H9 (cell line): ENCODE measurements around the gene KRTAP2-2. TPM values are rescaled to one million over a fixed set of nuclear protein-coding genes. Genes with fewer than 3 reads are reported as not detected.

Source experiments
- DNase-seq: peaks from one replicate; pipeline ENCODE4 v3.0.0-alpha.2; 2017
- H2AFZ ChIP-seq: one replicate; pipeline ENCODE4 v1.6.1; 2013; ENCODE audit warnings: mild to moderate bottlenecking, low read length, control low read depth, moderate library complexity
- H2AK5ac ChIP-seq: 2 replicates; pipeline ENCODE4 v1.6.1; 2013; ENCODE audit warnings: low read length, control low read depth, mixed read lengths; ENCODE audit not compliant: insufficient read length
- H2BK120ac ChIP-seq: one replicate; pipeline ENCODE4 v1.6.1; 2013; ENCODE audit warnings: low read depth, mild to moderate bottlenecking, low read length, control low read depth, inconsistent platforms; ENCODE audit not compliant: poor library complexity, severe bottlenecking
- H2BK12ac ChIP-seq: 2 replicates; pipeline ENCODE4 v1.6.1; 2013; ENCODE audit warnings: low read length, control low read depth, mixed read lengths, low read depth; ENCODE audit not compliant: insufficient read length
- H2BK15ac ChIP-seq: 2 replicates; pipeline ENCODE4 v1.6.1; 2013; ENCODE audit warnings: low read depth, low read length, control low read depth
- H2BK20ac ChIP-seq: one replicate; pipeline ENCODE4 v1.6.1; 2013; ENCODE audit warnings: low read depth, mild to moderate bottlenecking, low read length, control low read depth, inconsistent platforms; ENCODE audit not compliant: poor library complexity, severe bottlenecking
- H2BK5ac ChIP-seq: 2 replicates; pipeline ENCODE4 v1.6.1; 2013; ENCODE audit warnings: low read length, control low read depth, mixed read lengths; ENCODE audit not compliant: insufficient read length
- H3K14ac ChIP-seq: 2 replicates; pipeline ENCODE4 v1.6.1; 2013; ENCODE audit warnings: low read length, control low read depth; ENCODE audit not compliant: insufficient read depth
- H3K18ac ChIP-seq: 2 replicates; pipeline ENCODE4 v1.6.1; 2013; ENCODE audit warnings: low read depth, mild to moderate bottlenecking, mixed read lengths, low read length, control low read depth; ENCODE audit not compliant: insufficient read length
- H3K23ac ChIP-seq: 2 replicates; pipeline ENCODE4 v1.6.1; 2013; ENCODE audit warnings: low read length, control low read depth, mixed read lengths, low read depth; ENCODE audit not compliant: insufficient read length
- H3K23me2 ChIP-seq: 2 replicates; pipeline ENCODE4 v1.6.1; 2013; ENCODE audit warnings: low read depth, mild to moderate bottlenecking, mixed read lengths, low read length, control low read depth; ENCODE audit not compliant: insufficient read length, poor library complexity, severe bottlenecking
- H3K27ac ChIP-seq: 2 replicates; pipeline ENCODE4 v1.5.1; 2013; ENCODE audit warnings: low read length, control low read depth, mixed read lengths, low read depth; ENCODE audit not compliant: insufficient read length
- H3K27me3 ChIP-seq: 2 replicates; pipeline ENCODE4 v1.6.1; 2013; ENCODE audit warnings: low read length, control low read depth, inconsistent platforms; ENCODE audit not compliant: insufficient read depth
- H3K4ac ChIP-seq: 2 replicates; pipeline ENCODE4 v1.6.1; 2013; ENCODE audit warnings: low read depth, mild to moderate bottlenecking, control low read depth, inconsistent platforms, low read length, moderate library complexity
- H3K4me1 ChIP-seq: 2 replicates; pipeline ENCODE4 v1.6.1; 2013; ENCODE audit warnings: low read length, control low read depth, inconsistent platforms; ENCODE audit not compliant: insufficient read depth
- H3K4me2 ChIP-seq: 2 replicates; pipeline ENCODE4 v1.6.1; 2013; ENCODE audit warnings: low read length, control low read depth, mixed read lengths; ENCODE audit not compliant: insufficient read length, insufficient read depth
- H3K56ac ChIP-seq: 2 replicates; pipeline ENCODE4 v1.6.1; 2013; ENCODE audit warnings: low read depth, mild to moderate bottlenecking, mixed read lengths, low read length, control low read depth; ENCODE audit not compliant: insufficient read length
- H3K79me1 ChIP-seq: 2 replicates; pipeline ENCODE4 v1.6.1; 2013; ENCODE audit warnings: low read depth, mild to moderate bottlenecking, moderate library complexity, low read length, control low read depth, inconsistent platforms; ENCODE audit not compliant: insufficient read depth, poor library complexity, severe bottlenecking
- H3K79me2 ChIP-seq: 2 replicates; pipeline ENCODE4 v1.6.1; 2013; ENCODE audit warnings: low read length, control low read depth, inconsistent platforms; ENCODE audit not compliant: insufficient read depth
- H3K9ac ChIP-seq: 2 replicates; pipeline ENCODE4 v1.6.1; 2013; ENCODE audit warnings: low read length, control low read depth, mixed read lengths; ENCODE audit not compliant: insufficient read length; ENCODE audit errors: extremely low read depth
- H3K9me3 ChIP-seq: one replicate; pipeline ENCODE4 v1.6.1; 2013; ENCODE audit warnings: low read depth, low read length, inconsistent platforms; ENCODE audit not compliant: control insufficient read depth
- H3T11ph ChIP-seq: one replicate; pipeline ENCODE4 v1.6.1; 2013; ENCODE audit warnings: mild to moderate bottlenecking, low read length, control low read depth, inconsistent platforms
- H4K20me1 ChIP-seq: one replicate; pipeline ENCODE4 v1.6.1; 2013; ENCODE audit not compliant: control insufficient read depth, insufficient read length, insufficient read depth
- H4K5ac ChIP-seq: 2 replicates; pipeline ENCODE4 v1.6.1; 2013; ENCODE audit warnings: low read depth, mild to moderate bottlenecking, mixed read lengths, low read length, control low read depth; ENCODE audit not compliant: insufficient read length
- H4K8ac ChIP-seq: replicated peaks from 2 replicates; pipeline ENCODE4 v1.6.1; 2013; ENCODE audit warnings: low read length, control low read depth, mixed read lengths, low read depth; ENCODE audit not compliant: insufficient read length
- H4K91ac ChIP-seq: 2 replicates; pipeline ENCODE4 v1.6.1; 2013; ENCODE audit warnings: low read depth, mild to moderate bottlenecking, moderate library complexity, mixed read lengths, low read length, control low read depth; ENCODE audit not compliant: insufficient read length
- H3K27ac Mint-ChIP-seq, 3 experiments: 2 replicates in 2 of 3; 3 replicates in 1 of 3; pipeline ENCODE4 v1.8.0; 2020 to 2021; ENCODE audit warnings: mixed read lengths in 3 of 3, mild to moderate bottlenecking in 1 of 3, moderate library complexity in 1 of 3
- H3K27me3 Mint-ChIP-seq: 2 replicates; pipeline ENCODE4 v1.8.0; 2021; ENCODE audit warnings: low read depth, mild to moderate bottlenecking, moderate library complexity, mixed read lengths
- H3K36me3 Mint-ChIP-seq, 3 experiments: 2 replicates in 2 of 3; 3 replicates in 1 of 3; pipeline ENCODE4 v1.8.0; 2020 to 2021; ENCODE audit warnings: low read depth in 3 of 3, mixed read lengths in 3 of 3; ENCODE audit not compliant: insufficient read depth in 1 of 3
- H3K4me1 Mint-ChIP-seq, 2 experiments: 2 replicates each; pipeline ENCODE4 v1.8.0; 2020; ENCODE audit warnings: mixed read lengths in 2 of 2
- H3K4me3 Mint-ChIP-seq, 2 experiments: 2 replicates in 1 of 2; 3 replicates in 1 of 2; pipeline ENCODE4 v1.8.0; 2020 to 2021; ENCODE audit warnings: mild to moderate bottlenecking in 2 of 2, mixed read lengths in 2 of 2, moderate library complexity in 1 of 2
- H3K9me3 Mint-ChIP-seq, 2 experiments: 2 replicates in 1 of 2; 3 replicates in 1 of 2; pipeline ENCODE4 v1.8.0; 2020; ENCODE audit warnings: mild to moderate bottlenecking in 2 of 2, mixed read lengths in 2 of 2, moderate library complexity in 1 of 2
- WGBS: extraction: QIAGEN DNeasy Blood & Tissue Kit; methylation state at CpG from one replicate; pipeline ENCODE4 v1.1.7; 2013; ENCODE audit warnings: missing lambda C conversion rate, low lambda C conversion rate, mixed read lengths; ENCODE audit not compliant: insufficient read length; ENCODE audit errors: extremely low coverage; 5-methylcytosine and 5-hydroxymethylcytosine counted together
- total RNA-seq: library from RNA; stranded (reverse); gene quantifications from 2 replicates; pipeline ENCODE4 v1.2.1, GENCODE V29; 2021
- TF ChIP-seq, protein P1 (sequence below): fragments of 200-600 bp; sonication (generic); conservative IDR thresholded peaks from 3 replicates; pipeline ENCODE4 v1.8.0; 2021; ENCODE audit warnings: antibody characterized with exemption, mild to moderate bottlenecking

KRTAP2-2 gene
- total RNA-seq, 1 experiment from 2014 or later: not detected

- H2BK20ac ChIP-seq: no peak overlapping the region
- no peak overlapping the region for H3K27ac Mint-ChIP-seq
- H3K27ac ChIP-seq: no peak overlapping the region
- H3K36me3 Mint-ChIP-seq: peaks cover 4% of the 10 kb centered on the region in 3 experiments; a peak in 5 of 7 replicates
- no peak overlapping the region for H3T11ph ChIP-seq
- H2BK120ac ChIP-seq: no peak overlapping the region
- H3K4me3 Mint-ChIP-seq: no peak overlapping the region
- TF ChIP-seq, protein P1, sequence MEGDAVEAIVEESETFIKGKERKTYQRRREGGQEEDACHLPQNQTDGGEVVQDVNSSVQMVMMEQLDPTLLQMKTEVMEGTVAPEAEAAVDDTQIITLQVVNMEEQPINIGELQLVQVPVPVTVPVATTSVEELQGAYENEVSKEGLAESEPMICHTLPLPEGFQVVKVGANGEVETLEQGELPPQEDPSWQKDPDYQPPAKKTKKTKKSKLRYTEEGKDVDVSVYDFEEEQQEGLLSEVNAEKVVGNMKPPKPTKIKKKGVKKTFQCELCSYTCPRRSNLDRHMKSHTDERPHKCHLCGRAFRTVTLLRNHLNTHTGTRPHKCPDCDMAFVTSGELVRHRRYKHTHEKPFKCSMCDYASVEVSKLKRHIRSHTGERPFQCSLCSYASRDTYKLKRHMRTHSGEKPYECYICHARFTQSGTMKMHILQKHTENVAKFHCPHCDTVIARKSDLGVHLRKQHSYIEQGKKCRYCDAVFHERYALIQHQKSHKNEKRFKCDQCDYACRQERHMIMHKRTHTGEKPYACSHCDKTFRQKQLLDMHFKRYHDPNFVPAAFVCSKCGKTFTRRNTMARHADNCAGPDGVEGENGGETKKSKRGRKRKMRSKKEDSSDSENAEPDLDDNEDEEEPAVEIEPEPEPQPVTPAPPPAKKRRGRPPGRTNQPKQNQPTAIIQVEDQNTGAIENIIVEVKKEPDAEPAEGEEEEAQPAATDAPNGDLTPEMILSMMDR: no peak
- H3K9ac ChIP-seq: no peak overlapping the region
- no peaks in the 10 kb centered on the region for H3K79me1 ChIP-seq
- H4K20me1 ChIP-seq: no peaks in the 10 kb centered on the region
- H3K27me3 Mint-ChIP-seq: peaks cover 1% of the 10 kb centered on the region; the same call in 1 of the 2 replicates
- H3K4ac ChIP-seq: no peak overlapping the region
- peaks cover 6% of the 10 kb centered on the region; the same call in 1 of the 2 replicates for H3K4me1 ChIP-seq
- no peak overlapping the region for H2BK15ac ChIP-seq
- no peak overlapping the region for H3K23ac ChIP-seq
- no peaks in the 10 kb centered on the region for H3K79me2 ChIP-seq
- peaks cover 52% of the 10 kb centered on the region in 2 experiments for H3K4me1 Mint-ChIP-seq
- H3K4me2 ChIP-seq: no peak overlapping the region
- WGBS: no CpG with 5 or more reads among the region's 1 CpG
- H2BK12ac ChIP-seq: no peak overlapping the region
- H4K5ac ChIP-seq: no peak overlapping the region
- no peak overlapping the region for H4K8ac ChIP-seq
- no peak for DNase-seq
- H2AFZ ChIP-seq: no peak overlapping the region
- H3K9me3 Mint-ChIP-seq: peaks cover 3 to 5% of the 10 kb centered on the region in 2 experiments; a peak in 4 of 5 replicates
- H4K91ac ChIP-seq: no peak overlapping the region
- H2AK5ac ChIP-seq: no peak overlapping the region
- H3K27me3 ChIP-seq: no peaks in the 10 kb centered on the region
- H3K9me3 ChIP-seq: no peaks in the 10 kb centered on the region
- H3K56ac ChIP-seq: no peak overlapping the region
- H3K18ac ChIP-seq: no peak overlapping the region
- no peaks in the 10 kb centered on the region for H3K23me2 ChIP-seq
- no peak overlapping the region for H3K14ac ChIP-seq
- no peak overlapping the region for H2BK5ac ChIP-seq
Measured at GRCh38 chr17:41103896-41104295, 48.9 kb upstream of the KRTAP2-2 start.
